Measurements from ENCODE around the gene UBE2R2. TPM values are rescaled to one million over a fixed set of nuclear protein-coding genes. Genes with fewer than 3 reads are reported as not detected.
A peak's percentile ranks its signal among the peaks of the same experiment; 100 is the strongest.

UBE2R2 gene

DNA sequence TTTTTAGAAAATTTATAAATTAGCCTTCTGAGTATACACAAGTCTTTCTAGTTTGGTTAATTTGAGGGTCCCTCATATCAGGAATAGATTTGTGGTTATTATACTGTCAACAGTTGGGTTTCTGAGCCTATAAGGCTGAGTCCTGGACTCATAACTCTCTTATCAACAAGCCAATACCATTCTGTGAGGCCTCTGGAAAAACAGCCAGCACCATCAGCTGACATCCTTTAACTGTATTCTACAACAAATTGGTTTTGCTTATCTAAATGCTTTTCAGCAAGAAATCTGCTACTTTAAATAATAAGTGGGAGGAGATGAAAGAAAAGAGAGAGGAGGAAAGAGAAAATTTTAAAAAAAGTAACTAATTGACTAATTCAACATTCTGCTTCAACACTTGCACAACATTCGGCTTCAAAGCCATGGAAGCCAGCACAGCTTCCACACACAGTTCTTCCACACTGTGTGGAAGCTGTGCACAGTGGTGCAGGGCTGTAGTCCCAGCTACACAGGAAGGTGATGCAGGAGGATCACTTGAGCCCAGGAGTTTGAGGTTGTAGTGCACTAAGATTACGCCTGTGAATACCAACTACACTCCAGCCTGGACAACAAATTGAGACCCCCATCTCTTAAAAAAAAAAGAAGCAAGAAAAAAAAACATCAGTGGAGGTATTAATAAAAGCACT lies 147.3 kb downstream of the UBE2R2 start:
- Histone ChIP-seq H3K9me3 (replicated peaks in 1 of 2; ENCODE audit: control insufficient read depth in 2 of 2, insufficient read depth in 1 of 2, low read depth in 1 of 2, low read length in 2 of 2) (no peaks in the 10 kb centered on the region), H4K91ac (ENCODE audit: low read depth, low read length, poor library complexity) (no peak overlapping the region), H2AFZ (ENCODE audit: low read length) (no peak overlapping the region), H3K4me3 (ENCODE audit: low read length in 2 of 2) (no peak overlapping the region), H4K8ac (ENCODE audit: low read depth, low read length) (no peak overlapping the region), H3K18ac (ENCODE audit: low read length) (no peak overlapping the region), H3K27me3 (ENCODE audit: control insufficient read depth in 3 of 3, insufficient read depth in 3 of 3, low read depth in 1 of 3, low read length in 3 of 3) (no peaks in the 10 kb centered on the region), H3K4me1 (ENCODE audit: control insufficient read depth in 2 of 2, insufficient read depth in 1 of 2, low read depth in 1 of 2, low read length in 2 of 2) (no peaks in the 10 kb centered on the region), H3K36me3 (replicated peaks in 1 of 2; ENCODE audit: control insufficient read depth in 2 of 2, insufficient read depth in 2 of 2, low read length in 2 of 2) (peaks cover 4 to 72% of the 10 kb centered on the region in 2 donors), H3K27ac (replicated peaks; ENCODE audit: low read length) (no peak overlapping the region), H3K9ac (ENCODE audit: low read depth, low read length, poor library complexity) (no peak overlapping the region), H3K14ac (ENCODE audit: low read length) (peak overlapping the region; percentile 6), H3K79me1 (ENCODE audit: low read depth, low read length) (no peaks in the 10 kb centered on the region), H2BK5ac (ENCODE audit: low read length) (no peak overlapping the region), H3K23ac (ENCODE audit: low read depth, low read length, poor library complexity) (no peak overlapping the region), H2AK5ac (ENCODE audit: low read depth, low read length) (no peak overlapping the region), H3K4ac (ENCODE audit: low read length) (no peak overlapping the region), H3K4me2 (ENCODE audit: insufficient read depth, low read length, poor library complexity, severe bottlenecking) (no peak overlapping the region), H2BK120ac (ENCODE audit: low read depth, low read length) (no peak overlapping the region), H2BK15ac (ENCODE audit: low read length) (no peak overlapping the region), H2BK12ac (ENCODE audit: low read length) (no peak overlapping the region)
- WGBS, 2 donors (ENCODE audit: extremely low coverage in 2 of 2, insufficient read length in 2 of 2, insufficient replicate concordance in 1 of 2), result no CpG with 5 or more reads among the region's 2 CpGs
- DNase-seq (ENCODE audit: low spot score), result no peak

Small RNA genes lying within 50 kb of the gene (small RNA-seq; reads per million reads assigned to genes)
- not detected for gene RF00019 (ENCODE audit: insufficient read depth)
- gene RNU4ATAC11P (ENCODE audit: insufficient read depth), result not detected
- gene SNORD121A (ENCODE audit: insufficient read depth), result 72.9 reads per million, percentile 95 among the genes with 10 or more reads in this experiment
- not detected for gene SNORD121B (ENCODE audit: insufficient read depth)
